ENCODE measurements around the gene USP40.

DNA sequence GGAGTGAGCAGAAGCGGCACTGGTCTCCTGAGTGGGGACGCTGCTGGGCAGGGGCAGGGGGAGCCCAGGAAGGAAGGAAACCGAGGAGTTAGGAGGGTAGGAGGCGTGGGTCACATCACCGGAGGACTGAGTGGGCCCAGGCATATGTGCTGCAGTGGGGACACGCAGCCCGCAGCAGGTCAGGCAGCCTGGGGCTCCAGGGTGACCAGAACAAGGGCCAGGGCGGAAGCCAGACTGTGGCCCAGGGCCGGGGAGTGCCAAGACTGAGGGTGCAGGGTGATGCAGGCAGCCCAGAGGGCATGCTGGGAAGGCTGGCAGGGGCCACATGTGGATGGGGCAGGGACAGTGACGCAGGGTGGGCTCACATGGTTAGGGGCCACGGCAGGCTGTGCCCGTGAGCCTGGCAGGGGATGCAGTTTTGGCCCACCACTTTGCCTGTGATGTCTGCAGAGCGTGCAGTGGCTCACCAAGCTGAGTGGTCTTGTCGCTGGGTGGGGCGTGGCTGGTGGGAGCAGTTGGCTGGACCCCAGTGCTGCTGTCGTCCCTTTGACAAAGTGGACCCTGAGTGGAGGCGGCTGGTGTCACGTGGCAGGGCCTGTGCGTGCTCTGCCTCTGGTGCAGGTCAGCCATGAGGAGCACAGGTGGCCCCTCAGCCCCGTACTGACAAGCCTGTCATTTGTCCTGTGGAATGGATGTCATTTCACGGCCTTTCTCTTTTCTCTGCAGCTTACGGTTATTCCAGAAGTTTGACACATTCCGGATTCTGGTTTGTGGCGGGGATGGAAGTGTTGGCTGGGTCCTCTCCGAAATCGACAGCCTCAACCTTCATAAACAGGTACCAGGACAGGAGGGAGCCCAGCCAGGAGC is 125.2 kb downstream of the USP40 start:
- TF ChIP-seq, protein P1, sequence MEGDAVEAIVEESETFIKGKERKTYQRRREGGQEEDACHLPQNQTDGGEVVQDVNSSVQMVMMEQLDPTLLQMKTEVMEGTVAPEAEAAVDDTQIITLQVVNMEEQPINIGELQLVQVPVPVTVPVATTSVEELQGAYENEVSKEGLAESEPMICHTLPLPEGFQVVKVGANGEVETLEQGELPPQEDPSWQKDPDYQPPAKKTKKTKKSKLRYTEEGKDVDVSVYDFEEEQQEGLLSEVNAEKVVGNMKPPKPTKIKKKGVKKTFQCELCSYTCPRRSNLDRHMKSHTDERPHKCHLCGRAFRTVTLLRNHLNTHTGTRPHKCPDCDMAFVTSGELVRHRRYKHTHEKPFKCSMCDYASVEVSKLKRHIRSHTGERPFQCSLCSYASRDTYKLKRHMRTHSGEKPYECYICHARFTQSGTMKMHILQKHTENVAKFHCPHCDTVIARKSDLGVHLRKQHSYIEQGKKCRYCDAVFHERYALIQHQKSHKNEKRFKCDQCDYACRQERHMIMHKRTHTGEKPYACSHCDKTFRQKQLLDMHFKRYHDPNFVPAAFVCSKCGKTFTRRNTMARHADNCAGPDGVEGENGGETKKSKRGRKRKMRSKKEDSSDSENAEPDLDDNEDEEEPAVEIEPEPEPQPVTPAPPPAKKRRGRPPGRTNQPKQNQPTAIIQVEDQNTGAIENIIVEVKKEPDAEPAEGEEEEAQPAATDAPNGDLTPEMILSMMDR (optimal IDR thresholded peaks at IDR 0.05 in 1 of 3, IDR thresholded peaks at IDR 0.05 in 1 of 3, conservative IDR thresholded peaks at IDR 0.05 in 1 of 3; ENCODE audit: extremely low read depth in 1 of 3, insufficient read depth in 2 of 3, low read length in 3 of 3), result no peak
- no peak for TF ChIP-seq EZH2 (IDR thresholded peaks at IDR 0.05; ENCODE audit: low read length)

All from keratinocyte (primary cell).